DMS53 (cell line): ENCODE results near the gene TMEM245.

Source experiments
- DNase-seq: peaks from one replicate; lab custom pipeline; 2025; lab: John Stamatoyannopoulos, UW

Gene TMEM245

DNA sequence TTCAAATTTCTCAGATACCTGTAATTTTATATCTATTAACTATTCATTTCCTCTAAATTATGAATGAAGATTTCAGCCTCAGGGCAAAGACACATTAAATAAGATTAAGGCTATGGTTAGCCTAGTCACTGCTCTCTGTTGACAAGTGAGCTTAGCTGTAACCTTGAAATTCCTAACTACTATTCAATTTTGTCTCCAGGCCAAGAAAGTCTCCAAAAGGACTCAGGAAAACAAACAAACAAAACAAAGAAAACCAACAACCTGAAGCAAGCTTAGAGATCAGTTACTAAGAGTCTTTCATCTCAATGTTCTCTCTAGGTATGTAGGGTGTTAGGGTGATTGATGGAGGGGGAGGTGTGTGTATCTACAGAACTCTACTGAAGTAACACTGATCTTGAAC is 96.9 kb downstream of the TMEM245 start:
- DNase-seq, result no peak

GRCh38 chr9:109020581-109021511 is 98.9 kb downstream of the TMEM245 start:
- no peak for DNase-seq

- DNase-seq, result no peak
Observed at GRCh38 chr9:109020113-109020512, 99.6 kb downstream of the TMEM245 start.

DNA sequence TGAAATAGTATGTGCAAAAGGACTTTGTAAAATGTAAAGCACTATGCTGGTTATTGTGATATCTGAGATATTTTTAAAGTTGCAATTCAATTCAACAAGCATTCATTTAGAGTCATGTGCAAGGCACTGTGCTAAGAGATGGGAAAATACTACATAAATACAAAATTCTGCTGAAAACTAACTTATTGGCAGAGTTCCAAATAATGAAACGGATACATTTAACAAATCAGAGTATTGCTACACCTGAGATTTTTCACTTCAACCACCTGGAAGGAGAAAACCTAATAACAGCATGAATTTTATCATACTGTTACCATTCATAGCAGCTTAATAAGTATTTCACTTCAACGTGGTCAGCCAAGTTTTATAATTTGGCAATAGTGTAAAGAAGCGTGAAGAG is 100.3 kb downstream of the TMEM245 start:
- DNase-seq, result no peak

DNA sequence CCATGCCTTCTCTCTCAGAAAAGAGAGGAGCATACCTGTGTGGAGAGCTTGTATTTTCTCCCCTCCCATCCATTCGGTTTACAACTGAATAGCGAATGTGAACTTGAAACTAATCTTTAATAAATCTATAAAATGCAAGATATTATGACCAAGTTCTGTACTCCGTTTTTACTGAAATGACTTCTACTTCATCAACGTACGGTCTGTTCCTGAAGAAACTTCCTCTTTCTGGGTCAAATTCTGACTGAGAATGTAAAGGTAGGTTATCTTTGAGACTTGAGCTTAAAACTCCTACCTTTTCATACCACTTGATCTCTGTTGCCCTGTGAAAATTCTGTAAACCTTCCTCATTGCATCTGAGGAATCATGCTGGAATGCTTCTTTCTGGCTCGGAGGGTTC is 102.3 kb downstream of the TMEM245 start:
- DNase-seq, result no peak

GRCh38 chr9:109017061-109017460 is 102.7 kb downstream of the TMEM245 start:
- no peak for DNase-seq

DNA sequence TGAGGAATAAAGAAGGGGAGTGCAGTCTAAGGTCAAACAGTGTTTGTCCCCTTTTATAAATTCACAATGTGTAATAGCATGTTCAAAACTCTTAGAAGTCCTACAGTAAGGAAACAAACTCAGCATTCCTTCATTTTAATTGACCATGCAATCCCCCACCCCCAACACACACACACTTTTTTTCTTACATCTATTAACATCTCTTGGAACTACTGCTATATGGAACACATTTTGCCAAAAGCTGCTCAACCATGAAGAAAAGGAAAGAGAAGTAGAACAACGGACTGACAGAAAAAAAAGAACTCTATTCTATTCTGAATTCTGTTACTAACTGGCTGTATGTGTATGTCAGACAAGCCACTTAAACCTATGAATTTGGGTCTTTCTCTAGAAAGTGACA is 103.6 kb downstream of the TMEM245 start:
- DNase-seq, result no peak

- peak; percentile 18 for DNase-seq
Observed at GRCh38 chr9:109014608-109015280, 105.0 kb downstream of the TMEM245 start.

- DNase-seq, result no peak
Observed at GRCh38 chr9:109013679-109014607, 105.8 kb downstream of the TMEM245 start.

DNA sequence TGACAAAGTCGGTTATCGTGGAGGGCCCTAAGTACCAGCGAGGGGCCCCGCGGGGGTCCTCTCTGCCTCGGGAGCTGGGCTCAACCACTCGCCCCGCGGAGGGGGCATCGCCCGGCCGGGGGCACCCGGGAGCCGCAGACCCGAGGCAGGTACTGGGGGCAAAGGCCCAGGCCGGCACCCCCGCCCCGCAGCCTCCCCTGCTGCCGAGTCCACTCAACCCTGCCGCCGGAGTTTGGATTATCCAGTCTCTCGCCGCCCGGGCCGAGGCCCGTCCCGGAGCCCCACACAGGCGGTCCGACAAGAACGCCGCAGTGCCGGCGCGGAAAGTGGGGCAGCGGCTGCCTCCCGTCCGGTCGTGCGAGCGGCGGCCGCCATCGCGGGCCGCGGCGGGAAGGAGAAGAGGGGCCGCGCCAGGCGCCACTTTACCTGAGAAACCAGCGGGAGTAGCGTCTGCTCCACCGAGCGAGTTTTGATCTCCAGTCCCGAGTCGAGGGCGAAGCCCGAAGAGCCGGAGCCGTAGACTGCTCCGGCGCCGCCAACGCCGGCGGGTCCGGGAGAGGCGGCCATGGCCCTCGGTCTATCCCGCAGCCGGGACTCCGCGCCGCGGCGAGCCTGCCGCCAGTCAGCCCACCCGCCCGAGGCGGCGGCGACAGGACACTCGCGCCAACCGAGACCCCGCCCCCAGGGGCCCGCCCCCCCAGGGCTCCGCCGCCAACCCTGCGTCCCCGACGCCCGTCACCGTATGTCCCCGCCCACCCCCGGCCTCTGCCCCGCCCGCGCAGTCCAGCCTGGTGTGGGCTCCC is 106.7 kb downstream of the TMEM245 start, which contains the start of gene CTNNAL1:
Gene CTNNAL1, minus strand, starts transcription at position 624 of the 803 bp plus-strand sequence. Its CDS starts 57 bp downstream, at position 567.
- peak; percentile 92 for DNase-seq

- peak; percentile 73 for DNase-seq
Observed at GRCh38 chr9:109012009-109012875, 107.5 kb downstream of the TMEM245 start.

DNA sequence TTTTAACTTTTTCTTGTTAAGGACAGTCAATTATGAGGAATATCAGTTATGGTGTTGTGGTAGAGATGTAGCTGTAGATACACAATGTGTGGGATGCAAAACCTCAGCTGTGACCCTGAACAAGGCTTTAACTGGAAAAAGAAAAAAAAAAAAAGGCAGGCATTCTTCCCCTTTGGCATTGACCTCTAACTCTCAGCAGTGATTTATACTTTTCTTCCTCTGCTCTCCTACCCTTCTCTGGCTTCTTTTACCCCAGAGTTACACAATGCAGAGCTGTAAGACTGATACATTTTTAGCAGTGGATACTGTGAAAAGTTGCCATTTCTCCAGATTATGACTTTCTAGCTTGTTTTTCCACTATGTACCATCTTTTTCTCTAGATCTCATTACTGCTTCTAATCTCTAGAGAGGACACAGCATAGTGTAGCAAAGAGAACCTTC is 108.5 kb downstream of the TMEM245 start:
- no peak for DNase-seq

GRCh38 chr9:109010746-109011145 is 109.0 kb downstream of the TMEM245 start:
- DNase-seq, result peak; percentile 78

- no peak for DNase-seq
Observed at GRCh38 chr9:109005678-109006077, 114.1 kb downstream of the TMEM245 start.

- DNase-seq, result no peak
Observed at GRCh38 chr9:109003116-109003515, 116.6 kb downstream of the TMEM245 start.

- DNase-seq, result no peak
Observed at GRCh38 chr9:109002141-109002540, 117.6 kb downstream of the TMEM245 start.

DNA sequence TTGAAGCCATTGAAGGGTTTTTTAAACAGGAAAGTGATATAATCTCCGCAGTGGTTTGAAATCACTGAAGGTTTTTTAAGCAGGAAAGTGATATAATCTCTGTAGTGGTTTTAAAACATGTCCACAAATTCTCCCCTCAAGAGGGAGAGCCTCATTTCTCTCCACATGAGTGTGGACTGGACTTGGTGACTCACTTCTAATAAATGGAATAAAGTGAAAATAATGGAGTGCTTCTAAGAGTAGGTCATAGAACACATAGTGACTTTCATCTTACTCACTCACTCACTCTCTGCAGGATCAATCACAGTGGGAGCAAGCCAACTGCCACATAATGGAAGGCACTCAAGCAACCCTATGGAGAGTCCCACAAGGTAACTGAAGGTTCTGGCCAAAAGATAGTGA is 118.5 kb downstream of the TMEM245 start:
- no peak for DNase-seq

- no peak for DNase-seq
Observed at GRCh38 chr9:108997112-108997511, 122.6 kb downstream of the TMEM245 start.

- peak; percentile 10 for DNase-seq
Observed at GRCh38 chr9:108996643-108997042, 123.1 kb downstream of the TMEM245 start.

GRCh38 chr9:108994695-108995094 is 125.1 kb downstream of the TMEM245 start:
- no peak for DNase-seq
